Esophagus muscularis mucosa (tissue), 4 donors: Measurements from ENCODE around the gene UBAC1. TPM values are rescaled to one million over a fixed set of nuclear protein-coding genes. Genes with fewer than 3 reads are reported as not detected.

Experiments
- DNase-seq: peaks from one replicate; pipeline ENCODE4 v3.0.0-alpha.2; 2017; ENCODE audit errors: extremely low spot score
- H3K27ac ChIP-seq, 4 donors: fragments of 200-600 bp; sonication (generic); replicated peaks in 1 of 4; 1 replicate in 3 of 4; 2 replicates in 1 of 4; pipeline ENCODE4 v1.5.1; 2016 to 2019; ENCODE audit warnings: mild to moderate bottlenecking in 1 of 4
- H3K27me3 ChIP-seq, 4 donors: fragments of 200-600 bp; sonication (generic); one replicate each; pipeline versions ENCODE4 v1.5.1 to v1.6.0; 2016 to 2019
- H3K36me3 ChIP-seq, 4 donors: fragments of 200-600 bp; sonication (generic); one replicate each; pipeline ENCODE4 v1.5.1; 2016 to 2019
- H3K4me1 ChIP-seq, 4 donors: fragments of 200-600 bp; sonication (generic); one replicate each; pipeline ENCODE4 v1.5.1; 2016 to 2019
- H3K4me3 ChIP-seq, 4 donors: fragments of 200-600 bp; sonication (generic); 1 replicate in 2 of 4; 2 replicates in 2 of 4; pipeline ENCODE4 v1.5.1; 2016 to 2019; ENCODE audit warnings: mild to moderate bottlenecking in 4 of 4, moderate library complexity in 1 of 4
- H3K9me3 ChIP-seq, 4 donors: fragments of 200-600 bp; sonication (generic); 1 replicate in 3 of 4; 2 replicates in 1 of 4; pipeline ENCODE4 v1.5.1; 2016 to 2019
- CTCF ChIP-seq, 3 experiments: fragments of 200-600 bp in 2 of 3; fragments of 450-650 bp in 1 of 3; sonication (generic) in 2 of 3; IDR thresholded peaks; one replicate each; pipeline ENCODE4 v1.5.1; 2017 to 2019; ENCODE audit warnings: antibody characterized with exemption in 3 of 3, mild to moderate bottlenecking in 2 of 3, moderate library complexity in 1 of 3
- EP300 ChIP-seq: sonication (generic); formaldehyde crosslinking; IDR thresholded peaks from one replicate; pipeline ENCODE4 v1.6.1; 2017; ENCODE audit warnings: antibody characterized with exemption
- POLR2A ChIP-seq: fragments of 450-650 bp; IDR thresholded peaks from one replicate; pipeline ENCODE4 v1.6.1; 2017; ENCODE audit warnings: antibody characterized with exemption, moderate library complexity, mild to moderate bottlenecking, low read depth
- POLR2AphosphoS5 ChIP-seq, 2 donors: sonication (generic); formaldehyde crosslinking; IDR thresholded peaks; one replicate each; pipeline ENCODE4 v1.6.1; 2017; ENCODE audit warnings: antibody characterized with exemption in 2 of 2
- WGBS: methylation state at CpG from one replicate; pipeline ENCODE4 v1.1.5; 2018; 5-methylcytosine and 5-hydroxymethylcytosine counted together
- intact Hi-C: fragments of 100-400 bp; cut with DNase I; formaldehyde crosslinking; loops from one replicate; pipeline ENCODE4 v1.15.1; 2023
- total RNA-seq, 4 donors: library from RNA; depleted of rRNA; stranded (reverse); fragments of >200 nt; gene quantifications; one replicate each; pipeline versions ENCODE4 v1.1.0 to v1.2.1, GENCODE V29; 2016

UBAC1 gene
- total RNA-seq, 4 donors from 2014 or later, result 61.6 to 77.2 (median 67.3) TPM

DNA sequence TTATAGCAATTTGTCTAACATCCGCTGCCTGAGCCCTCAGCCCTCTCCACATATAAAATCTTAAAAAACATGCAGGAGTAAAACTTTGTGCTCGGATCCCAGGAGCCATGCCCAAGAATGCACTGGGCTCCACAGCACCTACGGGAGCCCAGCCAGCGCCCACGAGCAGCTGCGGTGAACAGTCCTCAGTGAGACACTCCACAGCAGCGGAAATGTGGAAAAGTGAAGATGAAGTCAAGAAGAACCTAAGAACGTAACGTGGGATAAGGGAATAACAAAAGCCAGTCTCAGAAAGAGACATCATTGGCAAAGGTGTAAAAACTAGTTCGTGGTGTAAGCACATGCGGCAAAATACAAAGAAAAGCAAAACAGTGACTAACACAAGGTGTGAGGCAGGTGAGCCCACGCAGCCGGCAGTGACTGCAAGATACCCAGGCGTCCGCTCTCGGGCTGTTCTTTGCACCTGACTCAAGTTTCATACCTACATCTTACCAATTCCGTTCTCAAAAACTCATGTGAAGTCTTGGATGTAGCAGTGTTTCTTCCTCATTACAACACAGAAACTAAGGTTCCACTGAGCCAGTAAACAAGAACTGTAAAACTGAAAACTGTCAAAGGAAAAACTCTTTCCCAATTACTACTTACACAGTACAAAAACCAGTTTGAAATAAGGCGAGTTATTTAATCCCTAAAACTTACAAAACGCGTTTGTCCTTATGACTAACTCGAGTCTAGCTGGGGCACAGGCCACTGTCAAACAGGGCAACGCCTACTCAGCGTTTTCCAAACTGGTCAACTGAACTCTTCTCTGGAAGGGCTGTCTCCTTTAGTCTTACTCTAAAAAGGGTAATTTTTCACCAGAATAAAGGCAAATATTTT, 55.6 kb downstream of the UBAC1 start:
- intact Hi-C loops, result loop anchor here (2.0 kb wide), 2 partner anchors 41 to 55 kb away; partner anchors contain the start of gene UBAC1
- peaks cover 0 to 3% (median under 1%) of the 10 kb centered on the region in 4 donors for H3K36me3 ChIP-seq
- peaks cover 41 to 64% (median 48%) of the 10 kb centered on the region in 4 donors for H3K4me1 ChIP-seq
- peak overlapping the region; percentile 83 to 93 (median 92) for H3K4me3 ChIP-seq
- 61% methylated on average over 23 of the region's 23 CpGs for WGBS
- no peaks in the 10 kb centered on the region for H3K27me3 ChIP-seq
- TF ChIP-seq POLR2AphosphoS5 (IDR thresholded peaks at IDR 0.05), result no peak
- TF ChIP-seq POLR2A, result no peak
- no peak for TF ChIP-seq CTCF (IDR thresholded peaks at IDR 0.05)
- no peak for TF ChIP-seq EP300
- H3K9me3 ChIP-seq, result no peaks in the 10 kb centered on the region
- DNase-seq, result no peak
- peak overlapping the region; percentile 70 to 82 (median 72) for H3K27ac ChIP-seq

- H3K36me3 ChIP-seq, result no peaks in the 10 kb centered on the region
- H3K27ac ChIP-seq, result no peak overlapping the region
- intact Hi-C loops, result loop anchor here (2.0 kb wide), 1 partner anchor 39 kb away; no protein-coding TSS in a partner anchor
- no peak overlapping the region for H3K4me3 ChIP-seq
- TF ChIP-seq POLR2A (no peak), EP300 (no peak), CTCF (IDR thresholded peaks at IDR 0.05) (no peak), POLR2AphosphoS5 (IDR thresholded peaks at IDR 0.05) (no peak)
- H3K4me1 ChIP-seq, result peaks cover 31 to 54% (median 38%) of the 10 kb centered on the region in 4 donors
- H3K27me3 ChIP-seq, result no peaks in the 10 kb centered on the region
- no peak for DNase-seq
- no peaks in the 10 kb centered on the region for H3K9me3 ChIP-seq
- 90% methylated on average over 16 of the region's 16 CpGs for WGBS
Observed at GRCh38 chr9:135903786-135904520, 57.2 kb downstream of the UBAC1 start.

DNA sequence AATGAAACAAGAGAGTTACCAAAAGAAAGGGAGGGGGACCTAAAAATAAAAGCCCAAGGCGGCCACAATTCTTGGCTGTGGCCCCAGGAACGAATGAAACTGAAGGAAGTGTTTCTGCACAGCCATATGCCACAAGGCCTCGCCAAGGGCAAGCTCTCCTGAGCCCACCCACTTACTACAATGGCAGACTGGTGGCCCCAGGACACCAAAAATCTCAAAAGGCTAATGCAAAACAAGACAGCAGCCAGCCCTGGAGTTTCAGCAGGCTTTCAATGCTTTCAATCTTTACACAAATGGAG, 57.9 kb downstream of the UBAC1 start:
- Histone ChIP-seq H3K27me3 (no peaks in the 10 kb centered on the region), H3K36me3 (no peaks in the 10 kb centered on the region), H3K4me1 (peaks cover 25 to 53% (median 34%) of the 10 kb centered on the region in 4 donors), H3K4me3 (no peak overlapping the region), H3K27ac (no peak overlapping the region), H3K9me3 (no peaks in the 10 kb centered on the region)
- intact Hi-C loops, result no loop called here
- TF ChIP-seq CTCF (IDR thresholded peaks at IDR 0.05) (no peak), EP300 (no peak), POLR2A (no peak), POLR2AphosphoS5 (IDR thresholded peaks at IDR 0.05) (no peak)
- DNase-seq, result no peak
- 47% methylated on average over 3 of the region's 3 CpGs for WGBS

- no peaks in the 10 kb centered on the region for H3K9me3 ChIP-seq
- DNase-seq, result no peak
Observed at GRCh38 chr9:135902655-135903357, 58.4 kb downstream of the UBAC1 start.

More at GRCh38 chr9:135902655-135903357, 58.4 kb downstream of the UBAC1 start:
- no peak overlapping the region for H3K27ac ChIP-seq
- H3K36me3 ChIP-seq, result no peaks in the 10 kb centered on the region
- H3K4me3 ChIP-seq, result no peak overlapping the region
- WGBS, result 94% methylated on average over 12 of the region's 12 CpGs
- no peak for TF ChIP-seq POLR2A
- TF ChIP-seq EP300, result no peak
- TF ChIP-seq POLR2AphosphoS5 (IDR thresholded peaks at IDR 0.05), result no peak
- TF ChIP-seq CTCF (IDR thresholded peaks at IDR 0.05), result no peak
- intact Hi-C loops, result no loop called here
- H3K27me3 ChIP-seq, result no peaks in the 10 kb centered on the region
- peaks cover 21 to 48% (median 30%) of the 10 kb centered on the region in 4 donors for H3K4me1 ChIP-seq
